GM12878 (cell line): Measurements from ENCODE around the gene LSAMP. TPM values are rescaled to one million over a fixed set of nuclear protein-coding genes. Genes with fewer than 3 reads are reported as not detected.

Source experiments
- ATAC-seq: fragments of 200-7000 bp; cut with Tn5 transposase; 3 replicates; pipeline ENCODE4 v1.9.1; 2020; ENCODE audit warnings: mild to moderate bottlenecking, moderate library complexity
- BruUV-seq: library from RNA; stranded (reverse); fragments of 400-500 nt; replicated peaks from 2 replicates; lab custom pipeline; 2021; lab: Mats Ljungman, UMichigan
- CTCF ChIA-PET: fragments of 300-600 bp; sonication (Branson Sonifier 250); formaldehyde crosslinking; extraction: SDS; loops from one replicate; lab custom pipeline; 2021; ENCODE audit warnings: inconsistent platforms; lab: Yijun Ruan, JAX
- POLR2A ChIA-PET: fragments of 350-600 bp; formaldehyde crosslinking; extraction: SDS; loops from one replicate; lab custom pipeline; 2021; ENCODE audit warnings: inconsistent platforms; lab: Charles Lee
- RAD21 ChIA-PET: fragments of 300-600 bp; sonication (Branson Sonifier 250); formaldehyde crosslinking; loops from one replicate; lab custom pipeline; 2023; ENCODE audit warnings: antibody characterized with exemption; ENCODE audit not compliant: unreplicated experiment; lab: Charles Lee
- SMC1A ChIA-PET: fragments of 300-600 bp; sonication (Branson Sonifier 250); formaldehyde crosslinking; loops from one replicate; lab custom pipeline; 2023; ENCODE audit not compliant: unreplicated experiment, uncharacterized antibody; lab: Charles Lee
- DNase-seq: peaks from one replicate; pipeline ENCODE4 v3.0.0-alpha.2; 2011; ENCODE audit warnings: low read depth, low spot score
- FAIRE-seq: peaks from 3 replicates; lab custom pipeline; 2011; peaks lifted over from hg19 to GRCh38; lab: Jason Lieb, UNC
- H2AFZ ChIP-seq: 2 replicates; pipeline ENCODE4 v1.6.0; 2011; ENCODE audit warnings: low read depth, low read length, control low read depth; ENCODE audit not compliant: control insufficient read depth
- H3K27ac ChIP-seq: 2 replicates; pipeline ENCODE4 v1.5.1; 2011; ENCODE audit warnings: control low read depth; ENCODE audit not compliant: control insufficient read depth, insufficient read depth
- H3K27me3 ChIP-seq, 2 experiments: replicated peaks in 1 of 2; 2 replicates each; pipeline versions ENCODE4 v1.6.0 to v1.6.1; 2011; ENCODE audit warnings: low read length in 1 of 2; ENCODE audit not compliant: control insufficient read depth in 2 of 2, insufficient read depth in 2 of 2
- H3K36me3 ChIP-seq, 2 experiments: 2 replicates each; pipeline ENCODE4 v1.5.1; 2011; ENCODE audit warnings: low read length in 1 of 2; ENCODE audit not compliant: control insufficient read depth in 2 of 2, insufficient read depth in 2 of 2
- H3K4me1 ChIP-seq: 2 replicates; pipeline ENCODE4 v1.6.1; 2011; ENCODE audit warnings: mild to moderate bottlenecking, low read length, moderate library complexity, mixed read lengths; ENCODE audit not compliant: control insufficient read depth, insufficient read depth
- H3K4me2 ChIP-seq: 2 replicates; pipeline ENCODE4 v1.6.0; 2011; ENCODE audit warnings: control low read depth; ENCODE audit not compliant: control insufficient read depth, insufficient read depth
- H3K4me3 ChIP-seq: fragments of 200-600 bp; sonication (generic); 2 replicates; pipeline ENCODE4 v1.5.1; 2016
- H3K79me2 ChIP-seq: 2 replicates; pipeline ENCODE4 v1.6.0; 2011; ENCODE audit warnings: low read length; ENCODE audit not compliant: control insufficient read depth, insufficient read depth
- H3K9ac ChIP-seq: 2 replicates; pipeline ENCODE4 v1.8.0; 2011; ENCODE audit warnings: low read length, control low read depth, mixed read lengths; ENCODE audit not compliant: control insufficient read depth, insufficient read depth
- H3K9me3 ChIP-seq: replicated peaks from 3 replicates; pipeline ENCODE4 v1.5.1; 2011; ENCODE audit warnings: mild to moderate bottlenecking, low read length; ENCODE audit not compliant: control insufficient read depth, insufficient read depth
- H4K20me1 ChIP-seq: 2 replicates; pipeline ENCODE4 v1.6.0; 2011; ENCODE audit not compliant: control insufficient read depth, insufficient read depth
- CEBPZ ChIP-seq: fragments of 150-350 bp; IDR thresholded peaks from 2 replicates; pipeline ENCODE4 v1.6.1; 2016; ENCODE audit warnings: low read depth, low read length
- CHD1 ChIP-seq: IDR thresholded peaks from 2 replicates; pipeline ENCODE4 v1.6.1; 2012; ENCODE audit warnings: low read depth, low read length, improper control_type of control experiment
- GATAD2B ChIP-seq: fragments of 450-650 bp; conservative IDR thresholded peaks from 2 replicates; pipeline ENCODE4 v1.6.1; 2017; ENCODE audit warnings: low read depth, mild to moderate bottlenecking, moderate library complexity
- POLR2AphosphoS5 ChIP-seq: IDR thresholded peaks from 2 replicates; pipeline ENCODE4 v1.6.1; 2011; ENCODE audit warnings: mild to moderate bottlenecking, low read length, inconsistent platforms
- RAD21 ChIP-seq: IDR thresholded peaks from 2 replicates; pipeline ENCODE4 v1.6.1; 2011; ENCODE audit warnings: mild to moderate bottlenecking, low read depth, low read length, moderate library complexity; ENCODE audit not compliant: insufficient read depth
- SP1 ChIP-seq: IDR thresholded peaks from one replicate; pipeline ENCODE4 v1.6.1; 2011; ENCODE audit warnings: low read depth, low read length
- TARDBP ChIP-seq: IDR thresholded peaks from 2 replicates; pipeline ENCODE4 v1.6.1; 2016; ENCODE audit warnings: borderline replicate concordance
- TCF3 ChIP-seq: IDR thresholded peaks from 2 replicates; pipeline ENCODE4 v1.6.1; 2012; ENCODE audit warnings: low read depth, mild to moderate bottlenecking, low read length, borderline replicate concordance; ENCODE audit not compliant: insufficient read depth
- ZNF217 ChIP-seq: fragments of 450-650 bp; IDR thresholded peaks from 2 replicates; pipeline ENCODE4 v1.6.1; 2017; ENCODE audit warnings: antibody characterized with exemption, mild to moderate bottlenecking
- WGBS: methylation state at CpG from one replicate; pipeline ENCODE4 v1.1.6; 2016; ENCODE audit warnings: low lambda C conversion rate; ENCODE audit not compliant: insufficient replicate concordance, insufficient coverage; ENCODE audit errors: missing lambda C conversion rate; 5-methylcytosine and 5-hydroxymethylcytosine counted together
- in situ Hi-C: fragments of 300-500 bp; cut with MboI; formaldehyde crosslinking; loops from 9 replicates; pipeline ENCODE4 v1.14.3; 2018; ENCODE audit warnings: mixed read lengths
- intact Hi-C: fragments of 100-400 bp; cut with micrococcal nuclease; formaldehyde crosslinking; loops from one replicate; pipeline ENCODE4 v1.14.2; 2022; ENCODE audit not compliant: unreplicated experiment
- polyA plus RNA-seq, 11 experiments: library from polyadenylated mRNA; depleted of rRNA in 4 of 11; unstranded in 6 of 11; stranded (reverse) in 5 of 11; fragments of >200 nt; fragmentation: Nextera tagmentation in 4 of 11; fragmentation: Illumina TruSeq in 1 of 11; extraction: Ambion mirVana in 4 of 11; extraction: Trizol in 1 of 11; gene quantifications; 1 replicate in 1 of 11; 2 replicates in 10 of 11; pipeline versions ENCODE4 v1.2.1 to v1.2.3, GENCODE V29; 2011 to 2016; ENCODE audit warnings: inconsistent platforms in 2 of 11, missing spikeins in 2 of 11, low read depth in 1 of 11
- total RNA-seq, 4 experiments: library from RNA; depleted of rRNA in 3 of 4; stranded (reverse); fragments of >200 nt in 3 of 4; fragmentation: Illumina TruSeq in 1 of 4; extraction: Trizol in 1 of 4; gene quantifications; 2 replicates each; pipeline versions ENCODE4 v1.2.1 to v1.2.3, GENCODE V29; 2013 to 2021
- TF ChIP-seq, protein P1 (sequence below): fragments of 450-650 bp; IDR thresholded peaks from 2 replicates; pipeline ENCODE4 v1.6.1; 2016; ENCODE audit warnings: mild to moderate bottlenecking
- TF ChIP-seq, protein P2 (sequence below): fragments of 450-650 bp; IDR thresholded peaks from 2 replicates; pipeline ENCODE4 v1.6.1; 2017; ENCODE audit warnings: borderline replicate concordance

Gene LSAMP
- total and polyA plus RNA-seq, 10 of the 15 experiments (the other 5 are each of a cell fraction or from before 2014, with no cell fraction given): 2.0 to 12.7 (median 6.5) TPM

- Histone ChIP-seq H3K36me3 (no peaks in the 10 kb centered on the region), H3K4me3 (no peak overlapping the region), H3K27me3 (no peaks in the 10 kb centered on the region), H2AFZ (no peak overlapping the region), H3K27ac (no peak overlapping the region), H3K9ac (no peak overlapping the region), H3K9me3 (no peaks in the 10 kb centered on the region), H3K4me1 (no peaks in the 10 kb centered on the region), H4K20me1 (no peaks in the 10 kb centered on the region), H3K79me2 (no peaks in the 10 kb centered on the region), H3K4me2 (no peak overlapping the region)
- RAD21 ChIA-PET: no interaction called here
- DNase-seq (no peak), FAIRE-seq (no peak), ATAC-seq (no peak)
- in situ Hi-C loops: no loop called here
- TF ChIP-seq TARDBP: no peak
- no peak for TF ChIP-seq RAD21
- TF ChIP-seq, protein P1, sequence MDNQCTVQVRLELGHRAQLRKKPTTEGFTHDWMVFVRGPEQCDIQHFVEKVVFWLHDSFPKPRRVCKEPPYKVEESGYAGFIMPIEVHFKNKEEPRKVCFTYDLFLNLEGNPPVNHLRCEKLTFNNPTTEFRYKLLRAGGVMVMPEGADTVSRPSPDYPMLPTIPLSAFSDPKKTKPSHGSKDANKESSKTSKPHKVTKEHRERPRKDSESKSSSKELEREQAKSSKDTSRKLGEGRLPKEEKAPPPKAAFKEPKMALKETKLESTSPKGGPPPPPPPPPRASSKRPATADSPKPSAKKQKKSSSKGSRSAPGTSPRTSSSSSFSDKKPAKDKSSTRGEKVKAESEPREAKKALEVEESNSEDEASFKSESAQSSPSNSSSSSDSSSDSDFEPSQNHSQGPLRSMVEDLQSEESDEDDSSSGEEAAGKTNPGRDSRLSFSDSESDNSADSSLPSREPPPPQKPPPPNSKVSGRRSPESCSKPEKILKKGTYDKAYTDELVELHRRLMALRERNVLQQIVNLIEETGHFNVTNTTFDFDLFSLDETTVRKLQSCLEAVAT: no peak
- TF ChIP-seq, protein P2, sequence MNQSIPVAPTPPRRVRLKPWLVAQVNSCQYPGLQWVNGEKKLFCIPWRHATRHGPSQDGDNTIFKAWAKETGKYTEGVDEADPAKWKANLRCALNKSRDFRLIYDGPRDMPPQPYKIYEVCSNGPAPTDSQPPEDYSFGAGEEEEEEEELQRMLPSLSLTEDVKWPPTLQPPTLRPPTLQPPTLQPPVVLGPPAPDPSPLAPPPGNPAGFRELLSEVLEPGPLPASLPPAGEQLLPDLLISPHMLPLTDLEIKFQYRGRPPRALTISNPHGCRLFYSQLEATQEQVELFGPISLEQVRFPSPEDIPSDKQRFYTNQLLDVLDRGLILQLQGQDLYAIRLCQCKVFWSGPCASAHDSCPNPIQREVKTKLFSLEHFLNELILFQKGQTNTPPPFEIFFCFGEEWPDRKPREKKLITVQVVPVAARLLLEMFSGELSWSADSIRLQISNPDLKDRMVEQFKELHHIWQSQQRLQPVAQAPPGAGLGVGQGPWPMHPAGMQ: no peak
- TF ChIP-seq GATAD2B: no peak
- TF ChIP-seq TCF3: no peak
- TF ChIP-seq CHD1: no peak
- TF ChIP-seq POLR2AphosphoS5: no peak
- TF ChIP-seq CEBPZ: no peak
- no peak for TF ChIP-seq SP1
- no peak for TF ChIP-seq ZNF217
- no TSS peak for BruUV-seq
- POLR2A ChIA-PET: no interaction called here
- intact Hi-C loops: no loop called here
- CTCF ChIA-PET: interaction anchor here (1.1 to 1.9 kb wide), 3 partner anchors 10 to 579 kb away, joined by 3 to 5 read pairs (median 4); no protein-coding TSS in a partner anchor
- WGBS: 0% methylated on average over 1 of the region's 1 CpG
- SMC1A ChIA-PET: no interaction called here
Observed at GRCh38 chr3:116464276-116464798, 19.1 kb upstream of the LSAMP start.
